GM12873 (cell line): ENCODE results near the gene CLP1.
A peak's percentile ranks its signal among the peaks of the same experiment; 100 is the strongest.

Source experiments
- CTCF ChIP-seq: IDR thresholded peaks from 2 replicates; pipeline ENCODE4 v1.5.1; 2012; ENCODE audit warnings: low read depth, mild to moderate bottlenecking, moderate library complexity, low read length, control low read depth; ENCODE audit not compliant: insufficient read depth; ENCODE audit errors: missing control alignments

CLP1 gene

GRCh38 chr11:57635246-57635645, 22.3 kb upstream of the CLP1 start:
- no peak for TF ChIP-seq CTCF

GRCh38 chr11:57637626-57638004, 19.9 kb upstream of the CLP1 start:
- no peak for TF ChIP-seq CTCF

GRCh38 chr11:57638005-57638781, 19.4 kb upstream of the CLP1 start:
- no peak for TF ChIP-seq CTCF

GRCh38 chr11:57638811-57639320, 18.7 kb upstream of the CLP1 start:
- no peak for TF ChIP-seq CTCF

- TF ChIP-seq CTCF, result peak; percentile 6
Observed at GRCh38 chr11:57639321-57640067, 18.1 kb upstream of the CLP1 start.

- no peak for TF ChIP-seq CTCF
Observed at GRCh38 chr11:57640068-57640800, 17.3 kb upstream of the CLP1 start.

GRCh38 chr11:57641011-57641807, 16.4 kb upstream of the CLP1 start:
- TF ChIP-seq CTCF, result peak; percentile 67
